Stimulated activated CD4-positive, alpha-beta T cell treated with anti-CD3 and anti-CD28 coated beads, Interleukin-12 subunit alpha, Interleukin-12 subunit beta, amount 100 ng/mL, for 24 hours (primary cell): ENCODE measurements around the gene PGRMC1.
"Not testable (repeated sequence)": the region's sequence is repeated elsewhere in the genome, so short reads cannot be mapped to it uniquely, and the experiment has no call there.

ENCODE experiments used
- DNase-seq, 2 experiments: peaks; one replicate each; pipeline ENCODE4 v3.0.0-alpha.2; 2020; ENCODE audit warnings: low read depth in 2 of 2

Gene PGRMC1

GRCh38 chrX:119235051-119235511 is 1.0 kb upstream of the PGRMC1 start:
- DNase-seq: no peak

GRCh38 chrX:119236623-119237561 is 807 bp downstream of the PGRMC1 start:
- peak in 1 of 2 experiments; percentile 12 for DNase-seq

- no peak for DNase-seq
Observed at GRCh38 chrX:119237562-119237942, 1.5 kb downstream of the PGRMC1 start.

- no peak for DNase-seq
Observed at GRCh38 chrX:119238557-119238956, 2.5 kb downstream of the PGRMC1 start.

GRCh38 chrX:119240356-119240755 is 4.3 kb downstream of the PGRMC1 start:
- DNase-seq: no peak

- no peak for DNase-seq
Observed at GRCh38 chrX:119247702-119248101, 11.6 kb downstream of the PGRMC1 start.

GRCh38 chrX:119249891-119250290 is 13.8 kb downstream of the PGRMC1 start:
- DNase-seq: no peak

GRCh38 chrX:119251386-119251785 is 15.3 kb downstream of the PGRMC1 start:
- DNase-seq: no peak

GRCh38 chrX:119252716-119253115 is 16.6 kb downstream of the PGRMC1 start:
- no peak for DNase-seq

- DNase-seq: no peak
Observed at GRCh38 chrX:119266364-119266995, 30.4 kb downstream of the PGRMC1 start.

GRCh38 chrX:119267115-119267514 is 31.0 kb downstream of the PGRMC1 start:
- DNase-seq: not testable (repeated sequence)

GRCh38 chrX:119272882-119273419 is 36.9 kb downstream of the PGRMC1 start:
- no peak for DNase-seq

- peak; percentile 9 to 41 for DNase-seq
Observed at GRCh38 chrX:119273420-119274192, 37.5 kb downstream of the PGRMC1 start.

- DNase-seq: not testable (repeated sequence)
Observed at GRCh38 chrX:119282347-119282746, 46.3 kb downstream of the PGRMC1 start.

- no peak for DNase-seq
Observed at GRCh38 chrX:119288890-119289393, 52.9 kb downstream of the PGRMC1 start.

GRCh38 chrX:119290476-119290875 is 54.4 kb downstream of the PGRMC1 start:
- DNase-seq: no peak

- not testable (repeated sequence) for DNase-seq
Observed at GRCh38 chrX:119291246-119291645, 55.2 kb downstream of the PGRMC1 start.

GRCh38 chrX:119292445-119292844 is 56.4 kb downstream of the PGRMC1 start:
- no peak for DNase-seq
